Measurements from ENCODE around the gene SERP1.

Gene SERP1

DNA sequence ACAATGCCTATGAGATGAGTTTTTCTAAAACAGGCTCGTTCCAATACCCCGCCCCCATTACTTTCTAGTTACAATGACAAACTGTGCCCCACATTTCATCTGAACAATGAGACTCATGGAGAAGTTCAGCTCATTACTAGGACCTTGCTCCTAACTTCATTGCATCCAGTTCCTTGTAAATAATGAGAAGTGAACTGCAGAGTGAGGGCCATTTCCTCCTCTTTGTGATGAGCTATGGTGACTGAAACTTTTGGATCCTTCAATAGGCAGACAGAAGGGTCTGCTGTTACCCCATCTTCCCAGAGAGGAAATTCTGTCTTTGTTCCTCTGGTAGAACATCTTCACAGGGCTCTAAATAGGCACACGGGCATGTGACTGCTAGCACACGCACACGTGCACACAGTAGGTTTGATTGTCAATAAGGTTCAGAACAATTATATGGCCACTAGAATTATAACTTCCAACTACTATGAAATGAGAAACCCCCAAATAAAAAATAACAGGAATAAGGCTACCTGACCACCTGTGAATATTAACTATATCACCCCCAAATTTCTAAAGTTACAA is 51.8 kb downstream of the SERP1 start:
- no peak overlapping the region for H3K27ac ChIP-seq (ENCODE audit: insufficient read depth, low read length, poor library complexity, severe bottlenecking)
- no peak for DNase-seq
- no peaks in the 10 kb centered on the region for H3K4me1 ChIP-seq (ENCODE audit: control insufficient read depth, insufficient read depth, low read length, poor library complexity, severe bottlenecking)
- H3K36me3 ChIP-seq (ENCODE audit: control insufficient read depth, insufficient read depth, low read length): no peaks in the 10 kb centered on the region
- H3K4me3 ChIP-seq (ENCODE audit: insufficient read depth, low read depth, low read length, poor library complexity, severe bottlenecking): no peak overlapping the region
- H3K9me3 ChIP-seq (ENCODE audit: control insufficient read depth, low read length): no peaks in the 10 kb centered on the region
- H3K27me3 ChIP-seq (replicated peaks; ENCODE audit: control insufficient read depth, insufficient read depth, low read length, poor library complexity, severe bottlenecking): no peaks in the 10 kb centered on the region
